HG02840 (cell line): ENCODE measurements around the gene PODN.

ENCODE experiments used
- ATAC-seq: cut with Tn5 transposase; IDR thresholded peaks from one replicate; pipeline ENCODE4 v1.9.1; 2021; ENCODE audit warnings: mild to moderate bottlenecking, moderate library complexity, moderate number of reproducible peaks; ENCODE audit not compliant: unreplicated experiment, low FRiP score

The PODN gene

GRCh38 chr1:53061859-53062707 is at the start of gene PODN:
Gene PODN (plus strand): TSS chr1:53062213. CDS start chr1:53069856, 7,643 bp downstream.
- no peak for ATAC-seq

GRCh38 chr1:53014791-53015507 is 47.1 kb upstream of the PODN start:
- ATAC-seq, result peak; percentile 92

DNA sequence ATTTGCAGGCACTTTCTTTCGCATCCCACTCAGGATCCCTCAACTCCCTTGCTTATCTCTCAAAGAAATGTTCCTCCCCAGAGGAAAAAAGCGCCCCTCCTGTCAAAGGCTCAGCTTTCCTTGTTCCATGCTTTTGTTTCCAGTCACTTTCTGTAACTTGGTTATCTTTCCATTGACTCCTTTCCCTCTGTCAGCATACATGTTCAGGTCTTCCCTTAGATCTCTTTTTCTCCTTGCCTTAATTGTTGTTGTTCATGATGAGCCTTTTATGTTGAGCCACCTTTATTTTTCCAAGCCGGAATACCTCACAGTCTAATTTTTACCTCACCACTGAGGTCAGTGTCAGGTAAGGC is 46.5 kb upstream of the PODN start:
- no peak for ATAC-seq

- ATAC-seq, result no peak
Measured at GRCh38 chr1:53016705-53017104, 45.3 kb upstream of the PODN start.

GRCh38 chr1:53020588-53020987 is 41.4 kb upstream of the PODN start:
- ATAC-seq, result no peak

- no peak for ATAC-seq
Measured at GRCh38 chr1:53022179-53022578, 39.8 kb upstream of the PODN start.

- no peak for ATAC-seq
Measured at GRCh38 chr1:53023546-53023945, 38.5 kb upstream of the PODN start.

GRCh38 chr1:53024117-53024516 is 37.9 kb upstream of the PODN start:
- no peak for ATAC-seq

GRCh38 chr1:53025034-53025768 is 36.8 kb upstream of the PODN start:
- no peak for ATAC-seq

DNA sequence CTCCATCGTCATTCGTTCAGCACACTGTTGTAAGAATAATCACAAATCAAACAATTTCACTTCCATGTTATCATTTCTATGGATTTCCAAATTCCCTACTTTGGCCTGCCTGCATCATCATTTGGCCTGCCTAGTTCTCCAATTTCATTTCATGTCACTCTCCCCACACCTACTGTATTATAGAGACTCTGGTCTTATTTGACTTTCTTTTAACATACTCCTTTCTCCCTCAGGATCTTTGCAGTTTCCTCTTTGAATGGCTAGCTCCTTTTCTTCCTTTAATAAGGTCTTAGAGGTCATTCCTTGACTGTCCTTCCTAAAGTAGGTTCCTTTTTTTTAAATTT is 36.3 kb upstream of the PODN start:
- no peak for ATAC-seq

GRCh38 chr1:53026254-53026653 is 35.8 kb upstream of the PODN start:
- no peak for ATAC-seq

GRCh38 chr1:53031732-53032131 is 30.3 kb upstream of the PODN start:
- no peak for ATAC-seq

- ATAC-seq, result no peak
Measured at GRCh38 chr1:53037159-53037558, 24.9 kb upstream of the PODN start.

- no peak for ATAC-seq
Measured at GRCh38 chr1:53038566-53038965, 23.4 kb upstream of the PODN start.

GRCh38 chr1:53043271-53043670 is 18.7 kb upstream of the PODN start:
- ATAC-seq, result no peak

DNA sequence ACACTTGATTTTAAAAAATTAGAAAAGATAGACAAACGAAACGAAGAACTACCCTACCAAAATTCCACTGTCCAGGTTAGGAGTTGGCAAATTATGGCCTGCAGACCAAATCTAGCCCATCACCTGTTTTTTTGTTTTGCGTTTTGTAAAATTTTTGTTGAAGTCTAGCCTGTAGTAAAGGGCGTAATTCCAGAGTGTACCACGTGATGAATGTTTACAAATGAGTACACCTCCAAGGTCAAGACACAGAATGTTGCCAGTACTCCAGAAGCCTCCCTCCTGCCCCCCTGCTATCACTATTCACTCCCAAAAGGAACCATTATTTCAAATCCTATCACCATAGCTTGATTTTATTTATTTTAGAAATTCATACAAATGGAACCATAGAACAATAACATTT is 17.1 kb upstream of the PODN start:
- no peak for ATAC-seq

DNA sequence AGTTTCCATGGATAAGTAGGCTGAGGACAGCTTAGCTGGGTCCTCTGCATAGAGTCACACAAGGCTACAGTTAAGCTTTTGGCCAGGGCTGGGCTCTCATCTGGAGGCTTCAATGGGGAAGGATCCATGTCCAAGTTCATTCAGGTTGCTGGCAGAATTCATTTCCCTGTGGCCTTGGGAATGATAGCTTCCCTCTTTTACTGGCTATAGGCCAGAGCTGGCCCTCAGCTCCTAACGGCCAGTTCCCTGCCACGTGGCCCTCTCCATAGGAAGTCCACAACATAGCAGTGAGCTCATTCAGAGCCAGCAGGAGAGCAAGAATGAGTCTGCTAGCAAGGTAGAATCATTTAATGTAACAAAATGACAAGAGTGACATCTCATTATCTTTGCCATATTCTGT is 15.1 kb upstream of the PODN start:
- ATAC-seq, result no peak

GRCh38 chr1:53047737-53048736 is 14.0 kb upstream of the PODN start:
- no peak for ATAC-seq

GRCh38 chr1:53048960-53049573 is 12.9 kb upstream of the PODN start:
- no peak for ATAC-seq

DNA sequence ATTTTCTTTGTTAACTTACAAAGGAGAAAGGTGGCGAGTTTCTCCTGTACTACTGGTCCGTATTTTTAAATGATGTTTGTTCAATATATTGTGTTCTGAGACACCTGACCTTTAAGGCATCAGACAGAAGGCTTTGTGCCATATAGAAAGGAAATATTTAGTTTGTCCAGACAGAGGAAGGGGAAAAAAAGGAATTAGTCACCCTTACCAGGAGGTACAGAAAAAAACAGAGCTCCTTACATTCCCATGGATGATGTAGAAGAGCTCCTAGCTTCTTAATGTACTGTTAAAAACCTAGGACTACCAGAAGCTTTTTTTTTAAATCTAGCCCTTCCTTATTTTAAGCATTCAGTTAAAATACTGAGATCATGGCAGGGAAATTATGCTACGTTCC is 12.4 kb upstream of the PODN start:
- ATAC-seq, result no peak
